MM.1S (cell line): ENCODE data around the gene ELMO1.

ENCODE experiments used
- DNase-seq: peaks from one replicate; pipeline ENCODE4 v3.0.0-alpha.2; 2015
- H2AFZ ChIP-seq: fragments of 300-600 bp; sonication (generic); 2 replicates; pipeline ENCODE4 v1.6.0; 2016; ENCODE audit warnings: antibody characterized with exemption, low read length
- H3F3A ChIP-seq: fragments of 300-600 bp; sonication (generic); 2 replicates; pipeline ENCODE4 v1.6.1; 2016; ENCODE audit warnings: mild to moderate bottlenecking, antibody characterized with exemption, low read length, moderate library complexity, mixed read lengths; ENCODE audit not compliant: insufficient read depth
- H3K27ac ChIP-seq: fragments of 300-600 bp; sonication (generic); 2 replicates; pipeline ENCODE4 v1.5.1; 2016; ENCODE audit warnings: mild to moderate bottlenecking, low read length
- H3K27me3 ChIP-seq: fragments of 300-600 bp; sonication (generic); replicated peaks from 2 replicates; pipeline ENCODE4 v1.6.0; 2016; ENCODE audit warnings: low read length; ENCODE audit not compliant: insufficient read depth
- H3K36me3 ChIP-seq: fragments of 300-600 bp; sonication (generic); replicated peaks from 2 replicates; pipeline ENCODE4 v1.6.1; 2016; ENCODE audit warnings: mild to moderate bottlenecking, low read length, mixed read lengths; ENCODE audit not compliant: insufficient read depth
- H3K4me1 ChIP-seq: fragments of 300-600 bp; sonication (generic); 2 replicates; pipeline ENCODE4 v1.6.1; 2016; ENCODE audit warnings: low read length, mixed read lengths
- H3K4me2 ChIP-seq: fragments of 300-600 bp; sonication (generic); 2 replicates; pipeline ENCODE4 v1.6.0; 2016; ENCODE audit warnings: low read depth, low read length
- H3K4me3 ChIP-seq: fragments of 300-600 bp; sonication (generic); 2 replicates; pipeline ENCODE4 v1.5.1; 2016; ENCODE audit warnings: low read length, mixed read lengths
- H3K79me2 ChIP-seq: fragments of 300-600 bp; sonication (generic); 2 replicates; pipeline ENCODE4 v1.6.1; 2016; ENCODE audit warnings: mixed run types, low read length, mixed read lengths
- H3K9ac ChIP-seq: fragments of 300-600 bp; sonication (generic); 2 replicates; pipeline ENCODE4 v1.6.1; 2016; ENCODE audit warnings: low read length, mixed read lengths
- H3K9me2 ChIP-seq: fragments of 300-600 bp; sonication (generic); replicated peaks from 2 replicates; pipeline ENCODE4 v1.6.1; 2016; ENCODE audit warnings: mild to moderate bottlenecking, low read length, mixed read lengths; ENCODE audit not compliant: insufficient read depth
- H3K9me3 ChIP-seq: fragments of 300-600 bp; sonication (generic); replicated peaks from 2 replicates; pipeline ENCODE4 v1.6.1; 2016; ENCODE audit warnings: mild to moderate bottlenecking, low read length, mixed read lengths; ENCODE audit not compliant: insufficient read depth
- H4K20me1 ChIP-seq: fragments of 300-600 bp; sonication (generic); 2 replicates; pipeline ENCODE4 v1.6.1; 2016; ENCODE audit warnings: mild to moderate bottlenecking, low read length, moderate library complexity, mixed read lengths; ENCODE audit not compliant: insufficient read depth
- CTCF ChIP-seq: fragments of 300-600 bp; sonication (generic); IDR thresholded peaks from 2 replicates; pipeline ENCODE4 v1.5.1; 2016; ENCODE audit warnings: antibody characterized with exemption, low read length, mixed read lengths
- EZH2 ChIP-seq: fragments of 300-600 bp; sonication (generic); optimal IDR thresholded peaks from 2 replicates; pipeline ENCODE3; 2017; ENCODE audit warnings: low read depth, mild to moderate bottlenecking, antibody characterized with exemption, low read length, mixed read lengths
- EZH2phosphoT487 ChIP-seq: fragments of 300-600 bp; sonication (generic); IDR thresholded peaks from 2 replicates; pipeline ENCODE4 v1.6.1; 2018; ENCODE audit warnings: antibody characterized with exemption, low read length

ELMO1 gene

GRCh38 chr7:37220664-37221063 is 228.0 kb downstream of the ELMO1 start:
- Histone ChIP-seq H3K4me2 (no peak overlapping the region), H2AFZ (no peak overlapping the region), H3K79me2 (peaks cover 15% of the 10 kb centered on the region; the same call in 1 of the 2 replicates), H3K4me3 (no peak overlapping the region), H3K9me3 (no peaks in the 10 kb centered on the region), H3K36me3 (no peaks in the 10 kb centered on the region; the same call in 1 of the 2 replicates), H3K9me2 (no peaks in the 10 kb centered on the region), H3K27me3 (no peaks in the 10 kb centered on the region), H3K9ac (no peak overlapping the region), H3K4me1 (0 out of 2 replicates have a peak, but pooled peaks cover 5% of the 10 kb centered on the region), H3K27ac (no peak overlapping the region), H3F3A (no peaks in the 10 kb centered on the region), H4K20me1 (no peaks in the 10 kb centered on the region)
- TF ChIP-seq EZH2 (no peak), EZH2phosphoT487 (no peak), CTCF (no peak)
- DNase-seq: no peak

- Histone ChIP-seq H3K4me2 (no peak overlapping the region), H3K27me3 (no peaks in the 10 kb centered on the region), H3K4me1 (peaks cover 16% of the 10 kb centered on the region), H3K9me2 (no peaks in the 10 kb centered on the region), H3K9me3 (no peaks in the 10 kb centered on the region), H3K4me3 (no peak overlapping the region), H4K20me1 (no peaks in the 10 kb centered on the region), H3K36me3 (no peaks in the 10 kb centered on the region; the same call in 1 of the 2 replicates), H2AFZ (no peak overlapping the region), H3F3A (no peaks in the 10 kb centered on the region), H3K79me2 (peaks cover 20% of the 10 kb centered on the region; the same call in 1 of the 2 replicates), H3K9ac (no peak overlapping the region), H3K27ac (no peak overlapping the region)
- DNase-seq: no peak
- no peak for TF ChIP-seq EZH2
- TF ChIP-seq EZH2phosphoT487: no peak
- TF ChIP-seq CTCF: no peak
These were observed 229.7 kb downstream of the ELMO1 start for GRCh38 chr7:37218956-37219355.

- H4K20me1 ChIP-seq: no peaks in the 10 kb centered on the region
- no peak for DNase-seq
- H3K27ac ChIP-seq: no peak overlapping the region
- peaks cover 35% of the 10 kb centered on the region for H3K4me1 ChIP-seq
- no peak overlapping the region for H3K4me2 ChIP-seq
- no peaks in the 10 kb centered on the region for H3K9me2 ChIP-seq
- no peaks in the 10 kb centered on the region; the same call in 1 of the 2 replicates for H3K36me3 ChIP-seq
- peaks cover 18% of the 10 kb centered on the region for H3F3A ChIP-seq
- H3K9me3 ChIP-seq: no peaks in the 10 kb centered on the region
- no peak overlapping the region for H3K9ac ChIP-seq
- H3K27me3 ChIP-seq: no peaks in the 10 kb centered on the region
- H3K79me2 ChIP-seq: peaks cover 20% of the 10 kb centered on the region; the same call in 1 of the 2 replicates
- H2AFZ ChIP-seq: no peak overlapping the region
- TF ChIP-seq CTCF: no peak
- H3K4me3 ChIP-seq: no peak overlapping the region
These were observed 231.7 kb downstream of the ELMO1 start for GRCh38 chr7:37216923-37217322.
